AG08395 (cell line): ENCODE results near the gene KIT.

ENCODE experiments used
- DNase-seq: peaks from one replicate; pipeline ENCODE4 v3.0.0; 2012; ENCODE audit warnings: mixed read lengths, low spot score

Gene KIT

GRCh38 chr4:54745031-54745770 is 87.4 kb downstream of the KIT start:
- no peak for DNase-seq

GRCh38 chr4:54746218-54746617 is 88.5 kb downstream of the KIT start:
- peak; percentile 71 for DNase-seq

- DNase-seq = no peak
These were observed 92.6 kb downstream of the KIT start for GRCh38 chr4:54750341-54750740.

GRCh38 chr4:54754394-54754793 is 96.6 kb downstream of the KIT start:
- DNase-seq = no peak

- no peak for DNase-seq
These were observed 106.7 kb downstream of the KIT start for GRCh38 chr4:54764476-54764875.

- DNase-seq = no peak
These were observed 109.6 kb downstream of the KIT start for GRCh38 chr4:54767376-54767775.

- no peak for DNase-seq
These were observed 115.3 kb downstream of the KIT start for GRCh38 chr4:54773022-54773421.

- DNase-seq = no peak
These were observed 121.3 kb downstream of the KIT start for GRCh38 chr4:54779036-54779435.

- no peak for DNase-seq
These were observed 121.9 kb downstream of the KIT start for GRCh38 chr4:54779476-54780148.

GRCh38 chr4:54780149-54780495 is 122.4 kb downstream of the KIT start:
- DNase-seq = no peak

GRCh38 chr4:54781756-54782155 is 124.0 kb downstream of the KIT start:
- DNase-seq = peak; percentile 41

GRCh38 chr4:54783402-54784110 is 125.8 kb downstream of the KIT start:
- DNase-seq = no peak

- DNase-seq = peak; percentile 86
These were observed 126.5 kb downstream of the KIT start for GRCh38 chr4:54784161-54784671.
